Peyer's patch (tissue), 4 donors: ENCODE measurements around the gene PYM1.

Source experiments
- CTCF ChIP-seq, 6 experiments: fragments of 450-650 bp in 4 of 6; fragments of 200-600 bp in 2 of 6; sonication (generic) in 1 of 6; IDR thresholded peaks; one replicate each; pipeline ENCODE4 v1.5.1; 2017 to 2019; ENCODE audit warnings: antibody characterized with exemption in 6 of 6, mild to moderate bottlenecking in 3 of 6, moderate library complexity in 1 of 6
- POLR2A ChIP-seq, 2 donors: fragments of 450-650 bp; IDR thresholded peaks; one replicate each; pipeline ENCODE4 v1.5.1; 2017; ENCODE audit warnings: antibody characterized with exemption in 2 of 2, mild to moderate bottlenecking in 2 of 2, moderate library complexity in 2 of 2

- TF ChIP-seq POLR2A (IDR thresholded peaks at IDR 0.05) (peak in 1 of 2 donors; percentile 30), CTCF (IDR thresholded peaks at IDR 0.05) (no peak)
Observed at GRCh38 chr12:55931780-55932550, 4.3 kb upstream of the PYM1 start.
